ENCODE measurements around the gene ARID4B. TPM values are rescaled to one million over a fixed set of nuclear protein-coding genes. Genes with fewer than 3 reads are reported as not detected.

ARID4B gene
- total RNA-seq, 4 donors from 2014 or later: 29.0 to 54.5 (median 37.4) TPM

- DNase-seq (ENCODE audit: low spot score) (no peak), ATAC-seq (ENCODE audit: low FRiP score) (no peak)
- TF ChIP-seq, protein P1, sequence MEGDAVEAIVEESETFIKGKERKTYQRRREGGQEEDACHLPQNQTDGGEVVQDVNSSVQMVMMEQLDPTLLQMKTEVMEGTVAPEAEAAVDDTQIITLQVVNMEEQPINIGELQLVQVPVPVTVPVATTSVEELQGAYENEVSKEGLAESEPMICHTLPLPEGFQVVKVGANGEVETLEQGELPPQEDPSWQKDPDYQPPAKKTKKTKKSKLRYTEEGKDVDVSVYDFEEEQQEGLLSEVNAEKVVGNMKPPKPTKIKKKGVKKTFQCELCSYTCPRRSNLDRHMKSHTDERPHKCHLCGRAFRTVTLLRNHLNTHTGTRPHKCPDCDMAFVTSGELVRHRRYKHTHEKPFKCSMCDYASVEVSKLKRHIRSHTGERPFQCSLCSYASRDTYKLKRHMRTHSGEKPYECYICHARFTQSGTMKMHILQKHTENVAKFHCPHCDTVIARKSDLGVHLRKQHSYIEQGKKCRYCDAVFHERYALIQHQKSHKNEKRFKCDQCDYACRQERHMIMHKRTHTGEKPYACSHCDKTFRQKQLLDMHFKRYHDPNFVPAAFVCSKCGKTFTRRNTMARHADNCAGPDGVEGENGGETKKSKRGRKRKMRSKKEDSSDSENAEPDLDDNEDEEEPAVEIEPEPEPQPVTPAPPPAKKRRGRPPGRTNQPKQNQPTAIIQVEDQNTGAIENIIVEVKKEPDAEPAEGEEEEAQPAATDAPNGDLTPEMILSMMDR (IDR thresholded peaks at IDR 0.05): no peak
Observed at GRCh38 chr1:235152235-235152634, 175.7 kb downstream of the ARID4B start.

DNA sequence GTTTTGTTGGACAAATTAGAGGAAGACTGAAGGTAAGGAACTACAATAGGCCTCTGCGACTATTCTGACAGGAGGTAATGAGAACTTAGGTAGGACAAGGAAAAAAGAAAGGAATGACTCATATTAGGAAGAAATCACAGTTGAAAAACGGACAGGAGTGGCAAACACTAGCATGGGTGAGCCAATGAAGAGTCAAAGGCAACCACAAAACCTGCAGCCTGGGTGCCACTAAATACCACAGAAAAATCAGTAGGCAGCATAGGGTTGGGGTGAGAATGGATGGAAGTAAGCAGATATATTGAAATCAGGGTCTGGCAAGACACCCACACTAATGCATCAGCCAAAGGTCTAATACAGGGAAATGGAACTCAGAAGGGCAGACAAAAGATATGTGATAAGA is 176.9 kb downstream of the ARID4B start:
- DNase-seq (ENCODE audit: low spot score) (no peak), ATAC-seq (ENCODE audit: low FRiP score) (no peak)
- TF ChIP-seq, protein P1 (IDR thresholded peaks at IDR 0.05): no peak

GRCh38 chr1:235149824-235150223 is 178.2 kb downstream of the ARID4B start:
- ATAC-seq (ENCODE audit: low FRiP score) (no peak), DNase-seq (ENCODE audit: low spot score) (no peak)
- TF ChIP-seq, protein P1 (IDR thresholded peaks at IDR 0.05): no peak

DNA sequence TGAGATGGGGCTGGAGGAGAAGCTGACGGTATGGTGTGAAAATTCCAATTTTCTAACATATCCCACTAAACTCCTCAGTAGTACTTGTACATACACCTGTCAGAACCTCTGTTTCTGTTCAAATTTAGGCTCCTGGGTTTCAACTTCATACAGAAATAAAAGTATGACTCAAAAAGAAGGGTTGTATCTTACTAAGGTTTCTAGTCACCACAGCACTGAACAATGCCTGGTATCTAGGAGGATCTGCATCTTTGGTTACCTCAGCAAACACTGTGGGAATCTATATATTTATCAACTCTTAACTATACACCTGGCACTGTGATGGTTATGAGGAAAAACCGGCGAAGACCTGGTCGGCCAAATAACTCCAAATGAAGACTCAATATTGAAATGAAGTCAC is 180.7 kb downstream of the ARID4B start:
- TF ChIP-seq, protein P1 (IDR thresholded peaks at IDR 0.05): no peak
- DNase-seq (ENCODE audit: low spot score) (no peak), ATAC-seq (ENCODE audit: low FRiP score) (no peak)

GRCh38 chr1:235145639-235146038 is 182.3 kb downstream of the ARID4B start:
- TF ChIP-seq, protein P1 (IDR thresholded peaks at IDR 0.05): no peak
- DNase-seq (ENCODE audit: low spot score): no peak
- no peak for ATAC-seq (ENCODE audit: low FRiP score)

DNA sequence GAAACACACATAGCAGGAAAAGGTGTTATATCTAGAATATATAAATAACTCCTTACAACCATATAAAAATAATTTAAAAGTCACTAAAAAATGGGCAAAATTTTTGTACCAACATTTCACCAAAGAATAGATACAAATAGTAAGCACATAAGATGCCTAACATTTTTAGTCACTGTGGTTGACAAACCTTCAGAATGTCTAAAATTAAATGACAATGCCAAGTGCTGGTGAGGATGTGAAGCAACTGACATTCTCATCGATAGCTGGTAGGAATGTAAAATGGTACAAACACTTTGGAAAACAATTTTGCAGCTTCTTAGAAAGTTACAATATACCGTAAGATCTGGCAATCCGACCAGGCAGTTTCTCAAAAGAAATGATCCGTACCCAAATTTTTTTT is 185.0 kb downstream of the ARID4B start:
- ATAC-seq (ENCODE audit: low FRiP score): no peak
- TF ChIP-seq, protein P1 (IDR thresholded peaks at IDR 0.05): no peak
- no peak for DNase-seq (ENCODE audit: low spot score)

DNA sequence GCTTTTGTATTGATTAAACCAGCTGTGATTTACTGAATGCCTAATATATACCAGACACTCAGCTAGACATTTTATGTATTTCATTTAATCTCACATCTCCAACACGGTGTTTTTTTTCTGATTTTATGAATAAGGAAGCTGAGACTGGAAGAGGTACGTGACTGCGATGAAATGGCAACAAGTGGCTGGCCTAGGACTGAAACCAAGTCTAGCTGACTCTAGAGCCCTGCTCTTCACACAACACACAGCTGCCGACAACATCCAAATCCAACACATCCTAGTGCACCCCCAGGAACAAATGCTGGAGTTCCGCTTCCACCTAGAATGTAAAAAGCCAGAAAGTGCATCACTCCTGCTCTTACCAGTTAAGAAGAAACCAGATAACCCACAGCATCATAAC is 188.7 kb downstream of the ARID4B start:
- ATAC-seq (ENCODE audit: low FRiP score) (no peak), DNase-seq (ENCODE audit: low spot score) (no peak)
- TF ChIP-seq, protein P1 (IDR thresholded peaks at IDR 0.05): no peak
